AG04449 (cell line): ENCODE data around the gene PCCA.

Source experiments
- CTCF ChIA-PET: fragments of 350-600 bp; formaldehyde crosslinking; extraction: SDS; loops from one replicate; lab custom pipeline; 2021; ENCODE audit warnings: antibody characterized with exemption; lab: Yijun Ruan, JAX
- POLR2A ChIA-PET: fragments of 400-600, 350-600 bp; formaldehyde crosslinking; extraction: SDS; loops from one replicate; lab custom pipeline; 2020; ENCODE audit warnings: antibody characterized with exemption, inconsistent platforms; lab: Yijun Ruan, JAX
- DNase-seq: peaks from one replicate; pipeline ENCODE4 v3.0.0-alpha.2; 2010; ENCODE audit warnings: low read depth, low spot score
- H3K4me3 ChIP-seq: 2 replicates; pipeline ENCODE4 v1.5.1; 2011; ENCODE audit warnings: low read depth, mild to moderate bottlenecking, control low read depth, low read length
- CTCF ChIP-seq: IDR thresholded peaks from one replicate; pipeline ENCODE4 v1.5.1; 2011; ENCODE audit warnings: mild to moderate bottlenecking, moderate library complexity, low read length, control low read depth, inconsistent platforms; ENCODE audit not compliant: insufficient read depth; ENCODE audit errors: missing control alignments

PCCA gene

GRCh38 chr13:100179276-100179675, 90.4 kb downstream of the PCCA start:
- ChIA-PET POLR2A (no interaction called here), CTCF (interaction anchor here (0.8 kb wide), 1 partner anchor 51 kb away, joined by 3 read pairs; no protein-coding TSS in a partner anchor)
- no peak for DNase-seq
- H3K4me3 ChIP-seq = no peak overlapping the region
- TF ChIP-seq CTCF = no peak

- CTCF ChIA-PET = no interaction called here
- DNase-seq = no peak
Measured at GRCh38 chr13:100182900-100183490, 94.1 kb downstream of the PCCA start.

GRCh38 chr13:100184095-100184494, 95.2 kb downstream of the PCCA start:
- H3K4me3 ChIP-seq = no peak overlapping the region
- CTCF ChIA-PET = no interaction called here
- DNase-seq = no peak
- POLR2A ChIA-PET = no interaction called here
- no peak for TF ChIP-seq CTCF

More at GRCh38 chr13:100182900-100183490, 94.1 kb downstream of the PCCA start:
- no peak for TF ChIP-seq CTCF
- no peak overlapping the region for H3K4me3 ChIP-seq
- POLR2A ChIA-PET = no interaction called here

GRCh38 chr13:100195568-100195967, 106.7 kb downstream of the PCCA start:
- ChIA-PET CTCF (interaction anchor here (1.0 to 1.8 kb wide), 2 partner anchors 319 to 539 kb away, joined by 4 read pairs; no protein-coding TSS in a partner anchor), POLR2A (no interaction called here)
- TF ChIP-seq CTCF = no peak
- H3K4me3 ChIP-seq = no peak overlapping the region
- no peak for DNase-seq

- H3K4me3 ChIP-seq = no peak overlapping the region
- ChIA-PET CTCF (interaction anchor here (1.8 kb wide), 1 partner anchor 540 kb away, joined by 4 read pairs; no protein-coding TSS in a partner anchor), POLR2A (no interaction called here)
- DNase-seq = no peak
- no peak for TF ChIP-seq CTCF
Measured at GRCh38 chr13:100196375-100196774, 107.5 kb downstream of the PCCA start.

GRCh38 chr13:100197116-100197515, 108.2 kb downstream of the PCCA start:
- ChIA-PET POLR2A (no interaction called here), CTCF (no interaction called here)
- H3K4me3 ChIP-seq = no peak overlapping the region
- no peak for DNase-seq
- no peak for TF ChIP-seq CTCF
